B cell (primary cell): Measurements from ENCODE around the gene APOF. TPM values are rescaled to one million over a fixed set of nuclear protein-coding genes. Genes with fewer than 3 reads are reported as not detected.

Experiments
- ATAC-seq: fragments of 200-7000 bp; cut with Tn5 transposase; one replicate; pipeline ENCODE4 v1.10.0; 2021; ENCODE audit warnings: low read depth, mild to moderate bottlenecking, moderate number of reproducible peaks, moderate library complexity
- CTCF ChIA-PET: fragments of 350-600 bp; sonication (Branson Sonifier 250); formaldehyde crosslinking; loops from one replicate; lab custom pipeline; 2021; ENCODE audit warnings: antibody characterized with exemption, inconsistent platforms; lab: Charles Lee
- POLR2A ChIA-PET: fragments of 350-600 bp; sonication (Branson Sonifier 250); formaldehyde crosslinking; loops from one replicate; lab custom pipeline; 2021; ENCODE audit warnings: antibody characterized with exemption; lab: Charles Lee
- DNase-seq: peaks from one replicate; pipeline ENCODE4 v3.0.0; 2013
- H2AFZ ChIP-seq: 2 replicates; pipeline ENCODE4 v1.6.1; 2012; ENCODE audit warnings: mild to moderate bottlenecking, low read depth, low read length; ENCODE audit not compliant: insufficient read depth, poor library complexity, severe bottlenecking
- H3K27ac ChIP-seq, 2 donors: 1 replicate in 1 of 2; 2 replicates in 1 of 2; pipeline ENCODE4 v1.5.1; 2012 to 2013; ENCODE audit warnings: low read length in 2 of 2, mild to moderate bottlenecking in 2 of 2, moderate library complexity in 1 of 2
- H3K27me3 ChIP-seq, 4 experiments: fragments of 200-600 bp in 1 of 4; sonication (generic) in 1 of 4; replicated peaks in 1 of 4; 1 replicate in 2 of 4; 2 replicates in 2 of 4; pipeline versions ENCODE4 v1.6.1 to v1.7.0; 2013 to 2016; ENCODE audit warnings: low read length in 3 of 4, mild to moderate bottlenecking in 2 of 4, mixed read lengths in 1 of 4, moderate library complexity in 1 of 4; ENCODE audit not compliant: insufficient read depth in 4 of 4, control insufficient read depth in 3 of 4; ENCODE audit errors: control extremely low read depth in 1 of 4
- H3K36me3 ChIP-seq, 2 experiments: replicated peaks in 1 of 2; 1 replicate in 1 of 2; 2 replicates in 1 of 2; pipeline versions ENCODE4 v1.6.1 to v1.7.1; 2013; ENCODE audit warnings: low read length in 1 of 2; ENCODE audit not compliant: insufficient read depth in 2 of 2, control insufficient read depth in 1 of 2; ENCODE audit errors: control extremely low read depth in 1 of 2, extremely low read depth in 1 of 2
- H3K4me1 ChIP-seq, 2 donors: fragments of 200-600 bp in 1 of 2; sonication (generic) in 1 of 2; 1 replicate in 1 of 2; 2 replicates in 1 of 2; pipeline versions ENCODE4 v1.5.1 to v1.6.1; 2013 to 2017; ENCODE audit warnings: low read length in 2 of 2; ENCODE audit not compliant: control insufficient read depth in 2 of 2, insufficient read depth in 2 of 2
- H3K4me2 ChIP-seq: replicated peaks from 2 replicates; pipeline ENCODE3; 2012; ENCODE audit warnings: mild to moderate bottlenecking, low read depth, low read length; ENCODE audit not compliant: poor library complexity, severe bottlenecking
- H3K4me3 ChIP-seq, 5 experiments: fragments of 200-600 bp in 1 of 5; sonication (generic) in 1 of 5; 1 replicate in 3 of 5; 2 replicates in 2 of 5; pipeline versions ENCODE4 v1.5.1 to v1.7.0; 2011 to 2016; ENCODE audit warnings: low read length in 4 of 5, mild to moderate bottlenecking in 4 of 5, low read depth in 2 of 5, control low read depth in 1 of 5, moderate library complexity in 1 of 5; ENCODE audit not compliant: insufficient read depth in 1 of 5; ENCODE audit errors: control extremely low read depth in 1 of 5, extremely low read depth in 1 of 5
- H3K79me2 ChIP-seq: fragments of 200-600 bp; sonication (generic); one replicate; pipeline ENCODE4 v1.6.0; 2016; ENCODE audit warnings: low read length; ENCODE audit not compliant: control insufficient read depth, insufficient read depth
- H3K9ac ChIP-seq: fragments of 200-600 bp; sonication (generic); 2 replicates; pipeline ENCODE4 v1.6.1; 2017; ENCODE audit warnings: mild to moderate bottlenecking, low read length, moderate library complexity
- H3K9me3 ChIP-seq, 3 donors: one replicate each; pipeline versions ENCODE4 v1.6.1 to v1.7.1; 2013; ENCODE audit warnings: low read length in 2 of 3; ENCODE audit not compliant: control insufficient read depth in 2 of 3, insufficient read depth in 1 of 3; ENCODE audit errors: control extremely low read depth in 1 of 3
- H4K20me1 ChIP-seq: 2 replicates; pipeline ENCODE4 v1.6.0; 2012; ENCODE audit warnings: mild to moderate bottlenecking, low read length; ENCODE audit not compliant: insufficient read depth, control insufficient read depth, poor library complexity, severe bottlenecking
- H3K27ac Mint-ChIP-seq: one replicate; pipeline ENCODE4 v1.8.0; 2021; ENCODE audit warnings: mixed read lengths
- H3K27me3 Mint-ChIP-seq: one replicate; pipeline ENCODE4 v1.8.0; 2021; ENCODE audit warnings: mixed read lengths
- H3K4me1 Mint-ChIP-seq: one replicate; pipeline ENCODE4 v1.8.0; 2021; ENCODE audit warnings: mixed read lengths
- H3K4me3 Mint-ChIP-seq: one replicate; pipeline ENCODE4 v1.8.0; 2021; ENCODE audit warnings: mixed read lengths
- H3K9me3 Mint-ChIP-seq: one replicate; pipeline ENCODE4 v1.8.0; 2022; ENCODE audit warnings: mixed read lengths; ENCODE audit not compliant: insufficient read depth
- CTCF ChIP-seq: fragments of 200-600 bp; IDR thresholded peaks from one replicate; pipeline ENCODE4 v1.8.0; 2022; ENCODE audit warnings: antibody characterized with exemption, mild to moderate bottlenecking
- EZH2 ChIP-seq: IDR thresholded peaks from 2 replicates; pipeline ENCODE4 v1.6.1; 2012; ENCODE audit warnings: borderline replicate concordance, low read depth, mild to moderate bottlenecking, moderate library complexity, low read length; ENCODE audit not compliant: insufficient read depth, poor library complexity, severe bottlenecking
- WGBS: methylation state at CpG from one replicate; pipeline ENCODE4 v1.1.5; 2013; ENCODE audit warnings: missing lambda C conversion rate; ENCODE audit not compliant: insufficient coverage; 5-methylcytosine and 5-hydroxymethylcytosine counted together
- intact Hi-C: fragments of 100-400 bp; cut with micrococcal nuclease; formaldehyde crosslinking; loops from one replicate; pipeline ENCODE4 v1.10.0; 2022
- polyA plus RNA-seq: library from polyadenylated mRNA; depleted of rRNA; stranded (reverse); fragments of >200 nt; gene quantifications from 2 replicates; pipeline ENCODE4 v1.2.3, GENCODE V29; 2012
- total RNA-seq, 2 donors: library from RNA; stranded (reverse); fragments of 120-200 nt in 1 of 2; gene quantifications; 1 replicate in 1 of 2; 2 replicates in 1 of 2; pipeline versions ENCODE4 v1.2.3 to v1.2.4, GENCODE V29; 2013 to 2022

Gene APOF
- total and polyA plus RNA-seq, 2 donors (not counting 1 experiment from before 2014, with no cell fraction given): not detected

- WGBS: 0% methylated on average over 1 of the region's 7 CpGs
- TF ChIP-seq EZH2 (no peak), CTCF (no peak)
- ChIA-PET CTCF (interaction anchor here (0.7 to 1.7 kb wide), 11 partner anchors 15 to 1091 kb away, joined by 3 to 14 read pairs (median 3); partner anchors contain the start of genes IL23A, SMARCC2, SPRYD4 and STAT2), POLR2A (interaction anchor here (0.5 to 1.9 kb wide), 9 partner anchors 14 to 728 kb away, joined by 3 to 19 read pairs (median 4); partner anchors contain the start of genes CNPY2 and STAT2)
- peak overlapping the region; percentile 36 for H2AFZ ChIP-seq
- H3K27ac ChIP-seq: peak overlapping the region; percentile 75 to 80
- Mint-ChIP-seq H3K9me3 (no peaks in the 10 kb centered on the region), H3K4me3 (peak overlapping the region; percentile 75), H3K4me1 (peaks cover 47% of the 10 kb centered on the region), H3K27ac (peak overlapping the region; percentile 96), H3K27me3 (no peaks in the 10 kb centered on the region)
- intact Hi-C loops: loop anchor here (1.0 to 5.0 kb wide), 3 partner anchors 15 to 87 kb away; partner anchors contain the start of genes IL23A and STAT2
- peak overlapping the region; percentile 39 for H3K9ac ChIP-seq
- ATAC-seq (peak; percentile 31), DNase-seq (peak; percentile 46)
- no peaks in the 10 kb centered on the region for H3K36me3 ChIP-seq
- no peaks in the 10 kb centered on the region for H3K79me2 ChIP-seq
- peak overlapping the region in 1 of 5 experiments; percentile 44 for H3K4me3 ChIP-seq
- peak overlapping the region; percentile 72 for H3K4me2 ChIP-seq
- no peaks in the 10 kb centered on the region for H4K20me1 ChIP-seq
- H3K9me3 ChIP-seq: peaks cover 0 to 12% (median 10%) of the 10 kb centered on the region in 3 donors
- peaks cover 49 to 64% of the 10 kb centered on the region in 2 donors for H3K4me1 ChIP-seq
- no peaks in the 10 kb centered on the region for H3K27me3 ChIP-seq
Observed at GRCh38 chr12:56374726-56375597, 12.3 kb upstream of the APOF start.
